GM21576 (cell line): ENCODE data around the gene DGKB.

Experiments used
- ATAC-seq: cut with Tn5 transposase; IDR thresholded peaks from one replicate; pipeline ENCODE4 v1.9.1; 2021; ENCODE audit warnings: mild to moderate bottlenecking, moderate library complexity; ENCODE audit not compliant: unreplicated experiment

DGKB gene

DNA sequence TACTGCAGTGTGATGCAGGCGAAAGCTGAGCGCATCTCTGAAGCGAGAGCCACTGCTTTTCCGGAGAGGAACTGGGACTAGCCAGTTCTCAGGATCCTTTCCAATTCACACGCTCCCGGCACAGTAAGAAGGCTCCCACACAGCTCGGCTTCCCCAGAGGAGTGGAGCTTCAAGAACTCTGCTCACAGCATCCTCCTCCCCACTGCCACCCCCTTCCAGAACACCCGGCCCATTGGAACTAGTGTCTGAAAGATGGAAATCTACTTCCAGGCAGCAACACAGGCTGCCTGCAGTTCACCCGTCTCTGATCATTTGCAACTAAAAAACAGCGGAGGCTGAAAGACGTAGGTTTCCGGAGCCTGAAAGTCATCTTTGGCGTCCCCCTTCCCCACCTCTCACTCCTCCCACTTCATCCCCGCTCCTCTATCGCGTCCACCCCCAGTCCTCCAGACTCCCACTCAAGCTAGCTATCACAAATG lies at the start of gene DGKB:
TSS of gene DGKB (minus strand) at position 163 of the 479 bp plus-strand sequence.
- ATAC-seq = no peak

DNA sequence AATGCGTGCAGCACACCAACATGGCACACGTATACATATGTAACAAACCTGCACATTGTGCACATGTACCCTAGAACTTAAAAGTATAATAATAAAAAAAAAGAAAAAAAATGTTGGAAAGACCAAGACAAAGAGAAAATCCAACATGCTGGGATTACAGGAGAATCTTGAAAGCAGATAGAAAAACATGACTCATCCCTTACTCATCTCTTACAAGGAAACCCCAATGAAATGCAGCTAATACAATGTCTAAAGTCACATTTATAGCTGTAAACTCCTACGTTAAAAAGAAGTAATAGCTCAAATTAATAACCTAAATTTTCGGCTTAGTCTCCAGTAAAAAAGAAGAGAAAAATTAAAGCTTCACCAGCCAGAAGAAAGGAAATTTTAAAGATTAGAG lies 47.5 kb upstream of the DGKB start:
- ATAC-seq = no peak

DNA sequence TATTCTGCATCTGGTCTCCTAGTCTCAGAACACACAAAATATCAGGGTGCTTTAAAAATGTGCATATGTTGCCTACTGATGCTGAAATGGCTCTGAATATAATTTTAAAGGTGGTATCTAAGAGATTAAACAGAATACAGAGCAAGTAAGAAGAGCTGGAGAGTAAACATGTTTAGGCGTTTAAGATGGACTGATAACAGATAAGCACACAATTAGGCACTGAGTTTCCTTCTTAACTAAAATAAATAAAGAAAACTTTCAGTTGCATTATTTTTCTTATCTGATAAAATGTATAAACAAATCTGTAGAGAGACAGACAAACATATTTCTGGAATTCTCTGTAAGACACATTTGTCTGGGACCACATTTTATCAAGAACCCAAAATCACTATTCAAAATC lies 35.6 kb upstream of the DGKB start:
- ATAC-seq = no peak

DNA sequence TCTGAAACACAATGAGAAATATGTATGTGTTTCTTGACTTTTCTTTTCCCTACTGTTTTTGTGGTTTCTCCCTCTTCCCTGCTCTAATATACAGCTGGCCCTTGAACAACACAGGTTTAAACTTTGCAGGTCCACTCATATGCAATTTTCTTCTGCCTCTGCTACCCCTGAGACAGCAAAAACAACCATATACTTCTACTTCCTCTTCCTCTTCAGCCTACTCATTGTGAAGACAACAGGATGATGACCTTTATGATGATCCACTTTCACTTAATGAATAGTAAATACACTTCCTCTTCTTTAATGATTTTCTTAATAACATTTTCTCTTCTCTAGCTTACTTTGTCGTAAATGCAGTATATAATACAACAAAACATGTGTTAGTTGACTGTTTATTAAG lies 35.0 kb upstream of the DGKB start:
- ATAC-seq = no peak

DNA sequence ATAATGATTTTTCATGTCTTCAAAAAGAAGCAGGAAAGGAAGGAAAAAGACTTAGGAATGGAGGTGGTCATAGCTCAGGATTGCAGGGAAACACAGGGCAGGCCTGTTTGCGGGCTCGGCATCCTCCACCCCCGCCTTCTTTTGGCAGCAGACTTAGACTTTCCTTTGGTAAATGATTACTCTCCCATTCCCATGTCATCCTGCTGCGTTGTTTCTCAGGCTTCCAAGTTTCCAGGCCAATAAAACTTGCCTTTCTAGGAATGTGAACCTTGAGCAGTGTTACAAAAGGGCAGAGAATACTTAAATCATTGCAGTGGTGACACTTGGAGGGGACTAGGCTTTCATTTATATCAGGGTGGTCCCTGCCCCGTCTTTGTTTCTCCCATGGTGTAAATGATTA lies 34.0 kb upstream of the DGKB start:
- no peak for ATAC-seq

DNA sequence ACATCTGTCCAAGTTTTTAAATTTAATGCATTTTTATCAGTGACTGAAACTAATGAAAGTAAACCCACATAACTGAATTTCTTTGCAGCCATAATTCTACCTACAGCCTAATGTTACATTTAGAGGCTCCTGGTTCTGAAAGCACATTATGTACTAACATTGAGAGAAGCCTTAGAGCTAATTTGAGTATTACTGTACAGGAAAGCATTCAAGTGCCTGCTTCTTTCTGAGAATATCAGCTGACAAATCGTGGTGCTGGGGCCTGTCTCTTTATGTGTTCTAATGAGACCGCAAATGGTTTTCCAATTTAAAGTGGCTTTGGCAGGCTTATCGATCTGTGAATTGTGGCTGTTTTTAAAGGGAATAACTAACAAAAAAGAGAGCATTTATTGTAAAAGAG lies 32.3 kb upstream of the DGKB start:
- ATAC-seq = no peak

DNA sequence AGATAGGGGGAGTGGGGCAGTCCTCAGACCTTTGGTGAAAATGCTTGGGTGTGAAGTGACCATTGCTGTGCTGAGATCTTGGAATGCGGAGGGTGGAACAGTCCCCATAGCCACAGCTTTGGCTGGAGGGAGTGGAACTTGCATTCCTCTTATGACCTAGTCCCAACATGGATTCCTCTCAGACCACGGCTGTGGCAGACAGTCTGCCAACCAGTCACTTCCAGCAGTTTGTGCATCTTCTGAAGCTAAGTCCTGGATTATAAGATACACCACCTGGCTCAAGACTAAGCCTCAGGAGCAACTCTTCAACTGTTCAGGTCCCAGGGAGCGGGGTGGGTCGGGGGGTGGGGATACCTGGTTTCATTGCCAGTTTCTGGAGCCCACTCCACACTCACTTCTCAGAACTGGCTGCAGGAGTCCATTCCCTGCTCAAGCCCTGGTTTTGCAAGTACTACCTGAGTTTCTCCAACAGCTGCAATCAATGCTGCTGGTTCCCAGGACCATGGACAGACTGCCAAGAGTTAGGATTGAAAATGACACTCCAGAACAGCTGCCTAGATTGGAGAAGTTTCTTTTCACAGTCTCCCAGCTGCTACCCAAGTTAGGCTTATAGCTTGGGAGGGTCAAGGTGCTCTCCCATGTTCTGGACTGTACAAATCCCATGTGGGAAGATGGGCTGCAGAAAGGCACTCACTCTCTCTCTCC lies 29.1 kb upstream of the DGKB start:
- ATAC-seq = no peak

DNA sequence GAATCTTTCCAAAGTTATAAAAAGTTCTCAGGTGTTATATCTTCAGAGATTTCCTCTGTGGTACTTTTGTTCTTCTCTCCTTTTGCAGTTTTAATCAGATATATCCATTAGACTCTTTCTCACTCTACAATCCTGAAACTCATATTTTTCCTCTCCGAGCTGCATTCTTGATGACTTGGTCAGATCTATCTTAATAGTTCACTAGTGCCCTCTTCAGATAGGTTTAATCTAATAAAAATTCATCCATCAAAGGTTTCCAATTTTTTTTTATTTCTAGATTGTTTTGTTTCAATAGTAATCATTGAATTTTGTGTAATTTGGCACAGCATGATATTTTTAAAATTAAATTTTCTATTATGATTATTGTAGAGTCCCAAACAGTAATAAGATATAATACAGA lies 21.8 kb upstream of the DGKB start:
- ATAC-seq = no peak

DNA sequence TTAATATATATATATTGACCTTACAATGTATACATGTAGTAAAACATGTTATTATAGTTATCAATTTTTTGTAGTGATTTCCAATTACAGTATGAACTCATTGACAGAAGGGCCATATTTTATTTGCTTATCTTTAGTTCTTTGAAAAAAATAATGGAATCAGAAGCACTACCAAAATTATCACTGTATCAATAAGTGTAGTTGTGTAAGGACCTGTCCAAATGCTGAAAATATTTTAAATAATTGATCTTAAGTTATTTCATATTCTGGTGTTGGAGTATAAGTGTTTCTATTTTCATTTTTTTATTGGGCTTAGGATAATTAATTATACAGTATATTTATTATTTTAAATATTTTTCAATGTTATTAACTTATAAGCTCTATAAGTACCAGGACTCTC lies 8.5 kb upstream of the DGKB start:
- no peak for ATAC-seq

DNA sequence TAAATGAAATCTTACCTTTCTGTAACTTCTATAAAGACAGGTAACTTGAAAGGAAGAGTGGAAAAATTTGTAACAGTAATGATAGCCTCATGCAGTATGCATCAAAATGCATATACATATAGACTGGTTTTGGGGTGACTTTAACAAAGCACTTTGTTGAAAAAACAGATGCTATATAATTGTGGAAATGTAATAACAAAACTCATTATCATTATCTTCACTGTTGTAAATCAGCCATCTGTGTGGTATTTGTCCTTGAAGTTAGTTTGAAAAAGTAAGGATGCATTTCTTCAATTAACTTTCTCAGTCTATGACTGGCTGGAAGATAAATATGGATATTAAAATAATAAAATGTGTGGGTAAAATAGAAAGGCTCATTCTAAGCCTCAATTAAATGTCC lies 6.1 kb upstream of the DGKB start:
- no peak for ATAC-seq

DNA sequence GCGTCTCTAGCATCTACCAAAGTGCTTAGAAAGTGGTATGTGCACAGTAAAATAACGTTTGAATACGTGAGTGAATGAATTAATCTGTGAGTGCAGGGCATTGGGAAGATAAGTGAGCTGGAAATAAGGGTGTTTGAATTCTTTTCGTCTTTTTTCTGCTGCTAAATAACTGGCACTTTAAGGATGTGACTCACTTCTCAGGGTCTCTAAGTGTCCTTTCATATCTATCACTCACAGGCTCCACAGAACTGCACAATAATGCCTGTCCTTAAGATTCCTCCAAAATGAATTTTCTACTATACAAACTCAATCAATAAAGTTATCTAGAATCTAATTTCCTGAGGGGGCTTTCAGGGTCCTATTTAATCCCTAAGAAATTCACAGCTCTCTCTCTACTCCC lies 3.2 kb upstream of the DGKB start:
- ATAC-seq = no peak

DNA sequence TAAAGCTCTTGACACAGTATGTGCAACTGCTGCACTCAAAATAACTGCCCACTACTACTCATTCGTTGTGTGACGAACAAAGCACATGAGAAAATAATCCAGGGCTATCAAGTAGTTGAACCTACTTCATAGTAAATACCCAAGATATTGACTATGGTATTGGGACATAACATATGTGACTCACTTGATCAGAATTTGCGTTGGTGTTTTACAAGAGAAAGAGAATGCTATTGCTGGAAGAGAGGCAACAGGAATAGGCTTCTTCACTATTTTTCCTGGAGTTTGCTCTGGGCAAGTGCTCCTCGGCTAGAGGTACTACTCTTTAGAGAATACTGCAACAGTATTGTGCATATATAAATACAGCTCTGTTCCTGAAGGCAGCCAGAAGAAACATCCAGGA lies 2.5 kb downstream of the DGKB start:
- no peak for ATAC-seq

DNA sequence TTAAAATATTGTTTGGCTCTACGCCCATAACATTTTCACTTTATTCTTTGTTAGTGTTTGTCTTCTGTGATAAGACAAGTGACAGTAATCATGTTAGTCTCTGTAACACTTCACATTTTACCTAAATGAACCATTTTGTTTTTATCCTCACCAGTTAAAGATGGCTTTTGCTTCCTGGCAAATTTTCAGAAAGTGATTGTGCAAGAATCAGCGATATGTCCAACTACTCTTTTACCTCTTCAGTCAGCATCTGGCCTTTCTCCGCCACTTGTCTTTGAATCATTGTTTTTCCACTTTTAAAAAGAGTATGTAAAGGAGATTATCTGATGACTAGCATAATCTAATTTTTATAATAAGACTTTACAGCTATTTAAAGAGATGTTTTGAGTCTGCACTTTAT lies 3.5 kb downstream of the DGKB start:
- ATAC-seq = no peak

DNA sequence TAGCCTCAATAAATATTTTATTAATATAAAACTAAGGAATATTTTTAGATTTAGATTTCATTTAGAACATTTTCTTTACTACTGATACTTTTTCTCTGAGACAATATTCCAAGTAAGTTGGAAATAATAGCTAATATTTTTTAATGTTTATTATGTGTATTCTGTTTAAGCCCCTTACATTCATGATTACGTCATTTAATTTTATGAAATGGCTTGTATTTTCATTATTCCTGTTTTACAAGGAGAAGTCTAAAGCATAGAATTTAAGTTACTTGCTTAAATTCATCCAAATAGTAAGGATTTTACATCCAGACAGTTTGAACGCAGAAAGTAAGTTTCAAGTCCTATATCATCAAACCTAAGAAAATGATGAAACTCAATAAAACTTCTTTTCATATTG lies 6.1 kb downstream of the DGKB start:
- no peak for ATAC-seq

DNA sequence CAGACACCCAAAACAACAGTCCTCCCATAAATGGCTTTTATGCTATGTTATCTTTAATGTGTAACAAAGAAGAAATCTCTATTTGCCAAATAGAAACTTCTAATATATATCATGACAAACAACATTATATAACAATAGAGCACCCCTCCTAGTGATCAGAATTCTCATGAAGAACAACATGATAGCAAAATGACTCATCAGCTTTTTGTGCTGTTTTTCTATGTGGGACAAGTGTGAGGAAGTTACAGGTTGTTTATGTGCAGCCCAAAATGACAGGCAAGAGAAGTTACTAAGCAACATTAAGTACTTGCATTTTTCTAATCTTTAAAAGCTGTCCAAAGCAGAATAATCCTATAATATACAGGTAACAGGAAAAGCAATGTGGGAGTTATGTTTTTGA lies 7.7 kb downstream of the DGKB start:
- ATAC-seq = no peak

DNA sequence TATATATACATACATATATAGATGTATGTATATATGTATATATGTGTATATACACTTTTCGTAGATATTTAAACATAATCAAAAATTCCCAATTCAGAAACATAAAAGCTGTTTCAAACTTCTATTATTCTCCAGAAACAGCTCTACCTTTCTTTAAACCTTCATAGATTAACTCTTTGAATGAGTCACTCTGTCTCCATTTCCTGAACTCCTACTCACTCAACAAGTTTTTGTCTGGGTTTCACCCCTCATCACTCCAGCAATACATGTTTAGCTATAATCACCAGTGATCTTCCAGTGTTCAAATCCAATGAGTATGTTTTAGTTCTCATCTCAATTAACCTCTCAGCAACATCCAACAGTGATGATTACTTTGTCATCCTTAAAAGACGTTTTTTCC lies 9.6 kb downstream of the DGKB start:
- ATAC-seq = no peak

DNA sequence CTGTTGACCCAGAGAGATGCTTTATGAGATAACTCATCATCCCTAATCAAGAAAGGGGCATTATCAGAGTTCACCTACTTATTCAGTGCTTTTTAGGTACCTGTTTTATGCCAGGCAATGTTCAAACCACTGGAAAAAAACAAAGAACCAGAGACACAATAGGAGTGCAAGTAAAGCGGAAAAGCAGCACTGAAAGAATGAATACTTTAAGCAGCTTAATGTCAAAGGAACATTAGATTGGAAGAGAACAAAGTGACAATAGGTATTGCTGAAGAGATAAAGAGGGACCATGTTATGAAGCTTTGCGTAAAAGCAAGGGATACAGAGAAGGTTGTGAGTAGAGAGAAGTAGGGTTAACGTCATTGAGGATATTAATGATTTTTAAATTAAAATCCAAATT lies 11.3 kb downstream of the DGKB start:
- ATAC-seq = no peak

DNA sequence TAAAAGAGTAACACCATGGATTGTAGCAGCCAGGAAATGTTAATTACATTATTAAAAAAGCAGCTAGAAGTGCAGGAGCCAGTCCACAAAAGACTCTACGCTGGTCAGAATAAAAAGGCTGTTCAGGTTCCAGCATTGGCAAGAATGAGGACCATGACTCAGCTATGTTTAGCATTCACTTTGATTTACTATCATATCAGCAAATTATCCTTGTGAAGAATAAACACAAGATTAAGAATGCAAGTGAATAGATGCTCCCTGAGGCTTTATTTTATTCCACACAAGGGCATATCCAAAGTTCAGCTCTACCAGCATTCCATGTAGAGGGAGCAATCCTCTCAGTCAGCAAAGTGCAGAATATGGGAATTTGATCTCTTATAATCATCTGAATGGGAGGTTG lies 13.6 kb downstream of the DGKB start:
- ATAC-seq = no peak

DNA sequence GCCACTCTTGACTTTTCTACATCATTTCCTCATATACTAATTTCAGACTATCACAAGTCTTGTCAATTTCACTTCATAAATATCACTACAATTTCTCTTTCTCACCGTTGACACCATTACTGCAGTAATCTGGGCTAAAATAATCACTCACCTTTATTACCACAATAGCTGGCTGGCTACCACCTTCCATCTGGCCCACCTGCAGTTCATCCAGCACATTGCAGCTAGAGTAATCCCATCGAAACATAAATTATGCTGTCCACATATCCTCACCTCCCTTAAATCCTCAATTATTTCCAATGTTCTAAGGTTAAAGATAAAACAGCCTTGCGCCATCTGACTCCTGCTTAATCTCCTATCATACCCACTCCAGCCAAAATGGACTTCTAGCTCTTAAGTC lies 16.0 kb downstream of the DGKB start:
- ATAC-seq = no peak

DNA sequence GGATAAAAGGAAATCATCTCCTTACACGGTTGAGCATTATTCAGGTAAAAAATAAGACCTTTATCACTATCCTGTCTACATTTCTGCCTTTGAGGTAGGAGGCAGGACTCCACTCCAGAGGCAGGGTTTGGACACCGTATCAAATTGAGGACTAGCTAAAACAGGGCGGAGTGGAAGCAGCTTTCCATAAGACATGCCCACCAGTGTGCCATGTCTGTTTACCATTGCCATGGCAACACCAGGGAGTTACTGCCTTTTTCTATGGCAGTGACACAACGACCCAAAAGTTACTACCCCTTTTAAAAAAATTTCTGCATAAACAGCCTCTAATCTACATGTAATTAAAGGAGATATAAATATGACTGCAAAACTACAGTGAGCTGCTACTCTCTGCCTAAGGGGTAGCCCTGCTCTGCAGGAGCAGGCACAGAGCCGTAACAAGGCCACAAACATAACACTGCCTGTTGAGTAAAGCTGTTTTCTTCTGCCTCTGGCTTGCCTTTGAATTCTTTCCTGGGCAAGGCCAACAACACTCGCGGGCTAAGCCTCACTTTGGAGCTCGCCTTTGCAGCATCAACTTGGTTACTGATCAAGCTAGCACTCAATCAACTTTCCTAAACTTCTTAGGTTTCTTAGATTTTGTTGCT lies 26.5 kb downstream of the DGKB start:
- no peak for ATAC-seq

DNA sequence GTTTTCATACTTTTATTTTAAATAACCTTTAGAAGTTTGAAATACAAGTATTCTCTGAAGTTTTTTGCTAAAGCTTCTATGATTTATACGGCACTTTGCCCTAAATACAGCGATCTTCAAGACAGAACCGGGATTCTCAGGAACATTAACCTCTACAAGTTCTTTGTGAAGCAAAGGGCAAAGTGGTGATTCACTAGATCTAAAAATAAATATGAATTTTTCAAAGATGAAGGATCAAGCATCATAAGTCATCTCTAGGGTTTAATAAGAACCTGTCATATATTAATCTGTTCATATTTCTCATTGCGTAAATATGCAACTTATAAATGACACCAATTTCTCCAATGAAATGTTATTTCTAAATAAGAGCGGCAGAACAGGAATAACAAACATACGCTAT lies 30.7 kb downstream of the DGKB start:
- no peak for ATAC-seq

DNA sequence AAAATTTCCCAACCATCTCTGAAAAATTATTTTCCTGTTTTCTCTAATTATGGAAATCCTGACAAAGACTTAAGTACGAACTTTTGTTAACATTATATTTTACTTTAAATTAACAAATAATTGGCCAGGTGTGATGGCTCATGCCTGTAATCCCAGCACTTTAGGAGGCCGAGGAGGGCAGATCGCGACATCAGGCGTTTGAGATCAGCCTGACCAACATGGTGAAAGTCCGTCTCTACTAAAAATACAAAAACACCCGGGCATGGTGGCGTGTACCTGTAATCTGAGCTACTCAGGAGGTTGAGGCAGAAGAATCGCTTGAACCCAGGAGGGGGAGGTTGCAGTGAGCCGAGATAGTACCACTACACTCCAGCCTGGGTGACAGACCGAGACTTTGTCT lies 32.2 kb downstream of the DGKB start:
- no peak for ATAC-seq

DNA sequence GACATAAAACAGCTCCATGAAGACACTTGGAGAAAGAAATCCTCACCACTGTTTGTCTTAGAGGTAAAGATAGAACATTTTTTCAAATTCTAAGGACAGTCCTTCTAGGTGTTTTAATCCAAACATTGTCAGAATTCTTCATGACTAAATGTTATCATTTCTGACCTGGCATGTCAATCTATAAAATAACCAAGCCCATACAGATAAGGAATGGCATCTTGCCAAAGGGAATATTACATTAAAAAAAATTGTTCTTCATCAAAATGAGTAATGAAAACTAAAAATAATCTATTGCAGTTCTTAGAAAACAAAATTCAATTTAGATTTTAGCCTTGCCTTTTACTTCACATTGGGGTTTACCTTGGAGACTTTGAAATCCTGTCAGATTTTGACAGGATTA lies 33.6 kb downstream of the DGKB start:
- ATAC-seq = no peak
